HepG2 (cell line): Measurements from ENCODE around the gene RNASE9.

Experiments
- ARNT2 ChIP-seq: sonication (generic); formaldehyde crosslinking; IDR thresholded peaks from 2 replicates; pipeline ENCODE4 v1.8.0; 2022; ENCODE audit warnings: mild to moderate bottlenecking, low read depth, missing genetic modification reagents, moderate library complexity
- FOXA1 ChIP-seq, 2 experiments: fragments of 450-650 bp in 1 of 2; sonication (generic) in 1 of 2; formaldehyde crosslinking in 1 of 2; IDR thresholded peaks; 2 replicates each; pipeline versions ENCODE4 v1.4.0 to v1.6.1; 2016 to 2020; ENCODE audit warnings: missing genetic modification reagents in 1 of 2
- MXI1 ChIP-seq: IDR thresholded peaks from 3 replicates; pipeline ENCODE4 v1.6.1; 2012; ENCODE audit warnings: low read depth, low read length, inconsistent platforms, borderline replicate concordance
- PRPF4 ChIP-seq: fragments of 200-400 bp; formaldehyde crosslinking; IDR thresholded peaks from 2 replicates; pipeline ENCODE4 v1.6.1; 2016; ENCODE audit warnings: low read length, low read depth; ENCODE audit not compliant: poor library complexity, severe bottlenecking
- RFX3 ChIP-seq: IDR thresholded peaks from 2 replicates; pipeline ENCODE4 v1.6.1; 2016; ENCODE audit warnings: missing biosample characterization, missing genetic modification reagents
- ZNF292 ChIP-seq: sonication (generic); formaldehyde crosslinking; IDR thresholded peaks from 2 replicates; pipeline ENCODE4 v1.8.1; 2022; ENCODE audit warnings: mild to moderate bottlenecking, low read depth, missing genetic modification reagents, borderline replicate concordance
- ZNF776 ChIP-seq: sonication (generic); formaldehyde crosslinking; IDR thresholded peaks from 2 replicates; pipeline ENCODE4 v1.4.0; 2020; ENCODE audit warnings: mild to moderate bottlenecking, missing genetic modification reagents
- TF ChIP-seq, protein P1 (sequence below), 2 experiments: IDR thresholded peaks; 2 replicates each; pipeline ENCODE4 v1.6.1; 2011 to 2012; ENCODE audit warnings: low read length in 2 of 2, borderline replicate concordance in 1 of 2, low read depth in 1 of 2, mild to moderate bottlenecking in 1 of 2, moderate library complexity in 1 of 2
- TF ChIP-seq, protein P2 (sequence below): sonication (generic); formaldehyde crosslinking; IDR thresholded peaks from 2 replicates; pipeline ENCODE4 v1.4.0; 2020; ENCODE audit warnings: missing genetic modification reagents
- TF ChIP-seq, protein P3 (sequence below): sonication (generic); formaldehyde crosslinking; IDR thresholded peaks from 2 replicates; pipeline ENCODE4 v1.5.0; 2020; ENCODE audit warnings: mild to moderate bottlenecking, missing genetic modification reagents, moderate library complexity
- TF ChIP-seq, protein P4 (sequence below): sonication (generic); formaldehyde crosslinking; IDR thresholded peaks from 2 replicates; pipeline ENCODE4 v1.4.0; 2020; ENCODE audit warnings: missing genetic modification reagents
- TF ChIP-seq, protein P5 (sequence below): IDR thresholded peaks from 2 replicates; pipeline ENCODE4 v1.6.1; 2016; ENCODE audit warnings: low read depth, control low read depth

DNA sequence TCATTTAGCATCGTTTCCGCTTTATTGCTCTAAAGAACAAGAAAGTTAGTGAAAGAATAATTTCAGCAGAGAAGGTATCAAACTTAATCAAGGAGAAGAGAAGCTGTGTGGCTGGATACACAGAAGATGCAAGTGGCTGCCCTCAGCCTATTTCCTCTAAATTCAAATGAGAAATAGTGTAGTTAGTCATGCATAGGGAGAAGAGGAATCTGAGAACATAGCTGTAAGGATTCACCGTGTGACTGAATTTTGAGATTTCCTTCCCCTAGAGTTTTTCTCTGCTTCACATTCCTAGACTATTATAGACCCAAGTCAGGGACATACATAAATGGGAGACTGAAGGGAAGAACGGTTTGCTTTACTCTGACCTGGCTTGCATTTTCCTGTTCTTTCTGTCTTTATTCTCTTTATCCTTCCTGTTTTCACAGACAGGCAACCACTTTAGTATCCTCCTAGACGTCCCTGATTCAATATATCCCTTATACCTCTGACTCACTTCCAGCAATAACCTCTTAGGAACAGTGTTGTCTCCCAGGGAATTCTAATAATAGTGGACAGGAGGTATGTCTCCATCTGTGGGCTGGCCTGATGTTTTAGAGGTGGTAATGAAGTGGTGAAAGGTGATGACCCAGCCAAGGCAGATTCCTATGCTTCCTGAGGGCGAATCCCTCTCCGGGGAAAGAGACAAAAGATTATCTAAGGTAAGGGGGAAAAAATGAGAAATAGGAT is 48.5 kb downstream of the RNASE9 start:
- TF ChIP-seq, protein P1, sequence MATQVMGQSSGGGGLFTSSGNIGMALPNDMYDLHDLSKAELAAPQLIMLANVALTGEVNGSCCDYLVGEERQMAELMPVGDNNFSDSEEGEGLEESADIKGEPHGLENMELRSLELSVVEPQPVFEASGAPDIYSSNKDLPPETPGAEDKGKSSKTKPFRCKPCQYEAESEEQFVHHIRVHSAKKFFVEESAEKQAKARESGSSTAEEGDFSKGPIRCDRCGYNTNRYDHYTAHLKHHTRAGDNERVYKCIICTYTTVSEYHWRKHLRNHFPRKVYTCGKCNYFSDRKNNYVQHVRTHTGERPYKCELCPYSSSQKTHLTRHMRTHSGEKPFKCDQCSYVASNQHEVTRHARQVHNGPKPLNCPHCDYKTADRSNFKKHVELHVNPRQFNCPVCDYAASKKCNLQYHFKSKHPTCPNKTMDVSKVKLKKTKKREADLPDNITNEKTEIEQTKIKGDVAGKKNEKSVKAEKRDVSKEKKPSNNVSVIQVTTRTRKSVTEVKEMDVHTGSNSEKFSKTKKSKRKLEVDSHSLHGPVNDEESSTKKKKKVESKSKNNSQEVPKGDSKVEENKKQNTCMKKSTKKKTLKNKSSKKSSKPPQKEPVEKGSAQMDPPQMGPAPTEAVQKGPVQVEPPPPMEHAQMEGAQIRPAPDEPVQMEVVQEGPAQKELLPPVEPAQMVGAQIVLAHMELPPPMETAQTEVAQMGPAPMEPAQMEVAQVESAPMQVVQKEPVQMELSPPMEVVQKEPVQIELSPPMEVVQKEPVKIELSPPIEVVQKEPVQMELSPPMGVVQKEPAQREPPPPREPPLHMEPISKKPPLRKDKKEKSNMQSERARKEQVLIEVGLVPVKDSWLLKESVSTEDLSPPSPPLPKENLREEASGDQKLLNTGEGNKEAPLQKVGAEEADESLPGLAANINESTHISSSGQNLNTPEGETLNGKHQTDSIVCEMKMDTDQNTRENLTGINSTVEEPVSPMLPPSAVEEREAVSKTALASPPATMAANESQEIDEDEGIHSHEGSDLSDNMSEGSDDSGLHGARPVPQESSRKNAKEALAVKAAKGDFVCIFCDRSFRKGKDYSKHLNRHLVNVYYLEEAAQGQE (IDR thresholded peaks at IDR 0.05; ENCODE audit: borderline replicate concordance in 1 of 2, low read depth in 1 of 2, low read length in 2 of 2): no peak
- TF ChIP-seq ZNF292 (CRISPR knock-in tag) (no peak), MXI1 (no peak), ZNF776 (CRISPR knock-in tag) (no peak), RFX3 (CRISPR knock-in tag) (no peak), FOXA1 (IDR thresholded peaks at IDR 0.05) (no peak), FOXA1 (CRISPR knock-in tag; IDR thresholded peaks at IDR 0.05) (no peak), ARNT2 (no peak), PRPF4 (no peak)
- TF ChIP-seq, protein P2, sequence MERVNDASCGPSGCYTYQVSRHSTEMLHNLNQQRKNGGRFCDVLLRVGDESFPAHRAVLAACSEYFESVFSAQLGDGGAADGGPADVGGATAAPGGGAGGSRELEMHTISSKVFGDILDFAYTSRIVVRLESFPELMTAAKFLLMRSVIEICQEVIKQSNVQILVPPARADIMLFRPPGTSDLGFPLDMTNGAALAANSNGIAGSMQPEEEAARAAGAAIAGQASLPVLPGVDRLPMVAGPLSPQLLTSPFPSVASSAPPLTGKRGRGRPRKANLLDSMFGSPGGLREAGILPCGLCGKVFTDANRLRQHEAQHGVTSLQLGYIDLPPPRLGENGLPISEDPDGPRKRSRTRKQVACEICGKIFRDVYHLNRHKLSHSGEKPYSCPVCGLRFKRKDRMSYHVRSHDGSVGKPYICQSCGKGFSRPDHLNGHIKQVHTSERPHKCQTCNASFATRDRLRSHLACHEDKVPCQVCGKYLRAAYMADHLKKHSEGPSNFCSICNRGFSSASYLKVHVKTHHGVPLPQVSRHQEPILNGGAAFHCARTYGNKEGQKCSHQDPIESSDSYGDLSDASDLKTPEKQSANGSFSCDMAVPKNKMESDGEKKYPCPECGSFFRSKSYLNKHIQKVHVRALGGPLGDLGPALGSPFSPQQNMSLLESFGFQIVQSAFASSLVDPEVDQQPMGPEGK (CRISPR knock-in tag): no peak
- TF ChIP-seq, protein P3, sequence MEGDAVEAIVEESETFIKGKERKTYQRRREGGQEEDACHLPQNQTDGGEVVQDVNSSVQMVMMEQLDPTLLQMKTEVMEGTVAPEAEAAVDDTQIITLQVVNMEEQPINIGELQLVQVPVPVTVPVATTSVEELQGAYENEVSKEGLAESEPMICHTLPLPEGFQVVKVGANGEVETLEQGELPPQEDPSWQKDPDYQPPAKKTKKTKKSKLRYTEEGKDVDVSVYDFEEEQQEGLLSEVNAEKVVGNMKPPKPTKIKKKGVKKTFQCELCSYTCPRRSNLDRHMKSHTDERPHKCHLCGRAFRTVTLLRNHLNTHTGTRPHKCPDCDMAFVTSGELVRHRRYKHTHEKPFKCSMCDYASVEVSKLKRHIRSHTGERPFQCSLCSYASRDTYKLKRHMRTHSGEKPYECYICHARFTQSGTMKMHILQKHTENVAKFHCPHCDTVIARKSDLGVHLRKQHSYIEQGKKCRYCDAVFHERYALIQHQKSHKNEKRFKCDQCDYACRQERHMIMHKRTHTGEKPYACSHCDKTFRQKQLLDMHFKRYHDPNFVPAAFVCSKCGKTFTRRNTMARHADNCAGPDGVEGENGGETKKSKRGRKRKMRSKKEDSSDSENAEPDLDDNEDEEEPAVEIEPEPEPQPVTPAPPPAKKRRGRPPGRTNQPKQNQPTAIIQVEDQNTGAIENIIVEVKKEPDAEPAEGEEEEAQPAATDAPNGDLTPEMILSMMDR: no peak
- TF ChIP-seq, protein P4, sequence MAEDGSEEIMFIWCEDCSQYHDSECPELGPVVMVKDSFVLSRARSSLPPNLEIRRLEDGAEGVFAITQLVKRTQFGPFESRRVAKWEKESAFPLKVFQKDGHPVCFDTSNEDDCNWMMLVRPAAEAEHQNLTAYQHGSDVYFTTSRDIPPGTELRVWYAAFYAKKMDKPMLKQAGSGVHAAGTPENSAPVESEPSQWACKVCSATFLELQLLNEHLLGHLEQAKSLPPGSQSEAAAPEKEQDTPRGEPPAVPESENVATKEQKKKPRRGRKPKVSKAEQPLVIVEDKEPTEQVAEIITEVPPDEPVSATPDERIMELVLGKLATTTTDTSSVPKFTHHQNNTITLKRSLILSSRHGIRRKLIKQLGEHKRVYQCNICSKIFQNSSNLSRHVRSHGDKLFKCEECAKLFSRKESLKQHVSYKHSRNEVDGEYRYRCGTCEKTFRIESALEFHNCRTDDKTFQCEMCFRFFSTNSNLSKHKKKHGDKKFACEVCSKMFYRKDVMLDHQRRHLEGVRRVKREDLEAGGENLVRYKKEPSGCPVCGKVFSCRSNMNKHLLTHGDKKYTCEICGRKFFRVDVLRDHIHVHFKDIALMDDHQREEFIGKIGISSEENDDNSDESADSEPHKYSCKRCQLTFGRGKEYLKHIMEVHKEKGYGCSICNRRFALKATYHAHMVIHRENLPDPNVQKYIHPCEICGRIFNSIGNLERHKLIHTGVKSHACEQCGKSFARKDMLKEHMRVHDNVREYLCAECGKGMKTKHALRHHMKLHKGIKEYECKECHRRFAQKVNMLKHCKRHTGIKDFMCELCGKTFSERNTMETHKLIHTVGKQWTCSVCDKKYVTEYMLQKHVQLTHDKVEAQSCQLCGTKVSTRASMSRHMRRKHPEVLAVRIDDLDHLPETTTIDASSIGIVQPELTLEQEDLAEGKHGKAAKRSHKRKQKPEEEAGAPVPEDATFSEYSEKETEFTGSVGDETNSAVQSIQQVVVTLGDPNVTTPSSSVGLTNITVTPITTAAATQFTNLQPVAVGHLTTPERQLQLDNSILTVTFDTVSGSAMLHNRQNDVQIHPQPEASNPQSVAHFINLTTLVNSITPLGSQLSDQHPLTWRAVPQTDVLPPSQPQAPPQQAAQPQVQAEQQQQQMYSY (CRISPR knock-in tag): no peak
- TF ChIP-seq, protein P5, sequence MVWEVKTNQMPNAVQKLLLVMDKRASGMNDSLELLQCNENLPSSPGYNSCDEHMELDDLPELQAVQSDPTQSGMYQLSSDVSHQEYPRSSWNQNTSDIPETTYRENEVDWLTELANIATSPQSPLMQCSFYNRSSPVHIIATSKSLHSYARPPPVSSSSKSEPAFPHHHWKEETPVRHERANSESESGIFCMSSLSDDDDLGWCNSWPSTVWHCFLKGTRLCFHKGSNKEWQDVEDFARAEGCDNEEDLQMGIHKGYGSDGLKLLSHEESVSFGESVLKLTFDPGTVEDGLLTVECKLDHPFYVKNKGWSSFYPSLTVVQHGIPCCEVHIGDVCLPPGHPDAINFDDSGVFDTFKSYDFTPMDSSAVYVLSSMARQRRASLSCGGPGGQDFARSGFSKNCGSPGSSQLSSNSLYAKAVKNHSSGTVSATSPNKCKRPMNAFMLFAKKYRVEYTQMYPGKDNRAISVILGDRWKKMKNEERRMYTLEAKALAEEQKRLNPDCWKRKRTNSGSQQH (CRISPR knock-in tag): no peak
